H1 (cell line): ENCODE measurements around the gene LRP8. TPM values are rescaled to one million over a fixed set of nuclear protein-coding genes. Genes with fewer than 3 reads are reported as not detected.

Source experiments
- ASH2L ChIP-seq: fragments of 200-600, 300-600 bp; sonication (generic); IDR thresholded peaks from one replicate; pipeline ENCODE4 v1.7.1; 2017; ENCODE audit warnings: low read length
- CBX5 ChIP-seq: fragments of 300-800, 300-1000 bp; sonication (generic); IDR thresholded peaks from 2 replicates; pipeline ENCODE4 v1.7.1; 2016; ENCODE audit warnings: antibody characterized with exemption, low read length, low read depth
- CHD1 ChIP-seq: IDR thresholded peaks from 2 replicates; pipeline ENCODE4 v1.6.1; 2012; ENCODE audit warnings: low read depth, low read length, improper control_type of control experiment
- GABPA ChIP-seq: IDR thresholded peaks from 2 replicates; pipeline ENCODE4 v1.6.1; 2011; ENCODE audit warnings: mild to moderate bottlenecking, low read length, moderate library complexity, borderline replicate concordance; ENCODE audit not compliant: insufficient read depth
- HDAC2 ChIP-seq, 2 experiments: fragments of 300-600 bp in 1 of 2; sonication (generic) in 1 of 2; IDR thresholded peaks; 2 replicates each; pipeline ENCODE4 v1.6.1; 2011 to 2012; ENCODE audit warnings: low read depth in 2 of 2, low read length in 2 of 2, mild to moderate bottlenecking in 2 of 2, moderate library complexity in 2 of 2, borderline replicate concordance in 1 of 2, inconsistent platforms in 1 of 2
- HDAC6 ChIP-seq: IDR thresholded peaks from one replicate; pipeline ENCODE4 v1.7.1; 2012; ENCODE audit warnings: low read depth, mild to moderate bottlenecking, inconsistent platforms, low read length, moderate library complexity
- KDM5A ChIP-seq: fragments of 200-600 bp; IDR thresholded peaks from 2 replicates; pipeline ENCODE4 v1.7.1; 2012; ENCODE audit warnings: mild to moderate bottlenecking, low read length, inconsistent platforms, mixed read lengths
- POLR2A ChIP-seq, 2 experiments: IDR thresholded peaks; 1 replicate in 1 of 2; 2 replicates in 1 of 2; pipeline ENCODE4 v1.6.1; 2011; ENCODE audit warnings: low read depth in 2 of 2, low read length in 2 of 2, mild to moderate bottlenecking in 2 of 2; ENCODE audit errors: control extremely low read depth in 1 of 2
- RNF2 ChIP-seq: fragments of 200-900, 300-1000 bp; sonication (generic); IDR thresholded peaks from 2 replicates; pipeline ENCODE4 v1.7.1; 2016; ENCODE audit warnings: borderline replicate concordance, low read depth, mild to moderate bottlenecking, antibody characterized with exemption, low read length; ENCODE audit not compliant: poor library complexity, severe bottlenecking; ENCODE audit errors: missing control alignments
- SIRT6 ChIP-seq: IDR thresholded peaks from one replicate; pipeline ENCODE4 v1.7.1; 2012; ENCODE audit warnings: low read length, inconsistent platforms
- TAF7 ChIP-seq: optimal IDR thresholded peaks from 2 replicates; pipeline ENCODE3; 2011; ENCODE audit warnings: low read depth, mild to moderate bottlenecking, inconsistent platforms, low read length, moderate library complexity, borderline replicate concordance
- polyA plus RNA-seq, 7 experiments: library from polyadenylated mRNA; depleted of rRNA in 3 of 7; stranded (reverse) in 5 of 7; unstranded in 2 of 7; fragments of >200 nt in 5 of 7; fragments of 200-250 nt in 2 of 7; gene quantifications; 1 replicate in 5 of 7; 2 replicates in 1 of 7; 4 replicates in 1 of 7; pipeline versions ENCODE4 v1.2.1 to v1.2.3, GENCODE V29; 2011 to 2013; ENCODE audit warnings: missing spikeins in 2 of 7, mixed read lengths in 2 of 7
- total RNA-seq: library from RNA; stranded (reverse); fragmentation: NEBNext Ultra II Directional; extraction: Animal tissue kit (Norgen Biotek cat#: 25700); gene quantifications from 2 replicates; pipeline ENCODE4 v1.2.1, GENCODE V29; 2021
- TF ChIP-seq, protein P1 (sequence below): fragments of 300-600 bp; sonication (generic); IDR thresholded peaks from 2 replicates; pipeline ENCODE4 v1.7.1; 2012; ENCODE audit warnings: low read length, moderate library complexity, mild to moderate bottlenecking, inconsistent platforms; ENCODE audit not compliant: insufficient replicate concordance

The LRP8 gene
- total and polyA plus RNA-seq, 2 of the 8 experiments (the other 6 are each of a cell fraction or from before 2014, with no cell fraction given), result 63.2 to 66.4 TPM

DNA sequence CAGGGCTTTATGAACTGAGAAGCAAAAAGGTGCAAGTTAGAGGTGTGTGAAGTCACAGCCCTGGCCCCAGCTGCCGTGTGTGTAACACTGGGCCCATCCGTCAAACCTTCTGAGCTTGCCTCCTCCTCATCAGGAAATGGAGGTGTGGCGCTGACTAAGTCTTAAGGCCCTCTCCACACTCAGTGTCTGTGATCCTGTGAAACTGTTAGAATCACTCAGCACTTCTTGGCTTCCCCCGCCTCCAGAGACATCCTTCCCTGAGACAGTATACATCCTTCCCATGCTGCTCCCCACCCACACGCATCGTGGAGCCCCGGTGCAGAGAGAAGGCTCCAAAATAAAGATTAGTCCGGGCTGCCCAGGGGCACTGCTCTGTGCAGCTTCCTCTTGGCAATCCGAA lies 33.3 kb downstream of the LRP8 start (continued):
- TF ChIP-seq, protein P1, sequence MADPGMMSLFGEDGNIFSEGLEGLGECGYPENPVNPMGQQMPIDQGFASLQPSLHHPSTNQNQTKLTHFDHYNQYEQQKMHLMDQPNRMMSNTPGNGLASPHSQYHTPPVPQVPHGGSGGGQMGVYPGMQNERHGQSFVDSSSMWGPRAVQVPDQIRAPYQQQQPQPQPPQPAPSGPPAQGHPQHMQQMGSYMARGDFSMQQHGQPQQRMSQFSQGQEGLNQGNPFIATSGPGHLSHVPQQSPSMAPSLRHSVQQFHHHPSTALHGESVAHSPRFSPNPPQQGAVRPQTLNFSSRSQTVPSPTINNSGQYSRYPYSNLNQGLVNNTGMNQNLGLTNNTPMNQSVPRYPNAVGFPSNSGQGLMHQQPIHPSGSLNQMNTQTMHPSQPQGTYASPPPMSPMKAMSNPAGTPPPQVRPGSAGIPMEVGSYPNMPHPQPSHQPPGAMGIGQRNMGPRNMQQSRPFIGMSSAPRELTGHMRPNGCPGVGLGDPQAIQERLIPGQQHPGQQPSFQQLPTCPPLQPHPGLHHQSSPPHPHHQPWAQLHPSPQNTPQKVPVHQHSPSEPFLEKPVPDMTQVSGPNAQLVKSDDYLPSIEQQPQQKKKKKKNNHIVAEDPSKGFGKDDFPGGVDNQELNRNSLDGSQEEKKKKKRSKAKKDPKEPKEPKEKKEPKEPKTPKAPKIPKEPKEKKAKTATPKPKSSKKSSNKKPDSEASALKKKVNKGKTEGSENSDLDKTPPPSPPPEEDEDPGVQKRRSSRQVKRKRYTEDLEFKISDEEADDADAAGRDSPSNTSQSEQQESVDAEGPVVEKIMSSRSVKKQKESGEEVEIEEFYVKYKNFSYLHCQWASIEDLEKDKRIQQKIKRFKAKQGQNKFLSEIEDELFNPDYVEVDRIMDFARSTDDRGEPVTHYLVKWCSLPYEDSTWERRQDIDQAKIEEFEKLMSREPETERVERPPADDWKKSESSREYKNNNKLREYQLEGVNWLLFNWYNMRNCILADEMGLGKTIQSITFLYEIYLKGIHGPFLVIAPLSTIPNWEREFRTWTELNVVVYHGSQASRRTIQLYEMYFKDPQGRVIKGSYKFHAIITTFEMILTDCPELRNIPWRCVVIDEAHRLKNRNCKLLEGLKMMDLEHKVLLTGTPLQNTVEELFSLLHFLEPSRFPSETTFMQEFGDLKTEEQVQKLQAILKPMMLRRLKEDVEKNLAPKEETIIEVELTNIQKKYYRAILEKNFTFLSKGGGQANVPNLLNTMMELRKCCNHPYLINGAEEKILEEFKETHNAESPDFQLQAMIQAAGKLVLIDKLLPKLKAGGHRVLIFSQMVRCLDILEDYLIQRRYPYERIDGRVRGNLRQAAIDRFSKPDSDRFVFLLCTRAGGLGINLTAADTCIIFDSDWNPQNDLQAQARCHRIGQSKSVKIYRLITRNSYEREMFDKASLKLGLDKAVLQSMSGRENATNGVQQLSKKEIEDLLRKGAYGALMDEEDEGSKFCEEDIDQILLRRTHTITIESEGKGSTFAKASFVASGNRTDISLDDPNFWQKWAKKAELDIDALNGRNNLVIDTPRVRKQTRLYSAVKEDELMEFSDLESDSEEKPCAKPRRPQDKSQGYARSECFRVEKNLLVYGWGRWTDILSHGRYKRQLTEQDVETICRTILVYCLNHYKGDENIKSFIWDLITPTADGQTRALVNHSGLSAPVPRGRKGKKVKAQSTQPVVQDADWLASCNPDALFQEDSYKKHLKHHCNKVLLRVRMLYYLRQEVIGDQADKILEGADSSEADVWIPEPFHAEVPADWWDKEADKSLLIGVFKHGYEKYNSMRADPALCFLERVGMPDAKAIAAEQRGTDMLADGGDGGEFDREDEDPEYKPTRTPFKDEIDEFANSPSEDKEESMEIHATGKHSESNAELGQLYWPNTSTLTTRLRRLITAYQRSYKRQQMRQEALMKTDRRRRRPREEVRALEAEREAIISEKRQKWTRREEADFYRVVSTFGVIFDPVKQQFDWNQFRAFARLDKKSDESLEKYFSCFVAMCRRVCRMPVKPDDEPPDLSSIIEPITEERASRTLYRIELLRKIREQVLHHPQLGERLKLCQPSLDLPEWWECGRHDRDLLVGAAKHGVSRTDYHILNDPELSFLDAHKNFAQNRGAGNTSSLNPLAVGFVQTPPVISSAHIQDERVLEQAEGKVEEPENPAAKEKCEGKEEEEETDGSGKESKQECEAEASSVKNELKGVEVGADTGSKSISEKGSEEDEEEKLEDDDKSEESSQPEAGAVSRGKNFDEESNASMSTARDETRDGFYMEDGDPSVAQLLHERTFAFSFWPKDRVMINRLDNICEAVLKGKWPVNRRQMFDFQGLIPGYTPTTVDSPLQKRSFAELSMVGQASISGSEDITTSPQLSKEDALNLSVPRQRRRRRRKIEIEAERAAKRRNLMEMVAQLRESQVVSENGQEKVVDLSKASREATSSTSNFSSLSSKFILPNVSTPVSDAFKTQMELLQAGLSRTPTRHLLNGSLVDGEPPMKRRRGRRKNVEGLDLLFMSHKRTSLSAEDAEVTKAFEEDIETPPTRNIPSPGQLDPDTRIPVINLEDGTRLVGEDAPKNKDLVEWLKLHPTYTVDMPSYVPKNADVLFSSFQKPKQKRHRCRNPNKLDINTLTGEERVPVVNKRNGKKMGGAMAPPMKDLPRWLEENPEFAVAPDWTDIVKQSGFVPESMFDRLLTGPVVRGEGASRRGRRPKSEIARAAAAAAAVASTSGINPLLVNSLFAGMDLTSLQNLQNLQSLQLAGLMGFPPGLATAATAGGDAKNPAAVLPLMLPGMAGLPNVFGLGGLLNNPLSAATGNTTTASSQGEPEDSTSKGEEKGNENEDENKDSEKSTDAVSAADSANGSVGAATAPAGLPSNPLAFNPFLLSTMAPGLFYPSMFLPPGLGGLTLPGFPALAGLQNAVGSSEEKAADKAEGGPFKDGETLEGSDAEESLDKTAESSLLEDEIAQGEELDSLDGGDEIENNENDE, result no peak
- TF ChIP-seq POLR2A (IDR thresholded peaks at IDR 0.05; ENCODE audit: control extremely low read depth in 1 of 2, low read depth in 2 of 2, low read length in 2 of 2) (no peak), TAF7 (no peak), CBX5 (no peak), HDAC2 (IDR thresholded peaks at IDR 0.05; ENCODE audit: borderline replicate concordance in 1 of 2, low read depth in 2 of 2, low read length in 2 of 2) (no peak), ASH2L (no peak), CHD1 (no peak), KDM5A (no peak), HDAC6 (no peak), GABPA (no peak), SIRT6 (no peak), RNF2 (no peak)
